Measurements from ENCODE around the gene ADGRL3.
"Not testable (repeated sequence)": the region's sequence is repeated elsewhere in the genome, so short reads cannot be mapped to it uniquely, and the experiment has no call there.

The ADGRL3 gene

GRCh38 chr4:61468024-61468720, 268.0 kb downstream of the ADGRL3 start:
- Histone ChIP-seq H3K36me3 (ENCODE audit: control insufficient read depth, insufficient read depth, low read length) (no peaks in the 10 kb centered on the region), H3K4me3 (ENCODE audit: low read depth, low read length) (no peak overlapping the region), H3K9me3 (ENCODE audit: control insufficient read depth, insufficient read depth, low read length) (no peaks in the 10 kb centered on the region), H3K9ac (ENCODE audit: low read depth, low read length) (no peak overlapping the region), H3K27me3 (ENCODE audit: control insufficient read depth, insufficient read depth, low read length) (no peaks in the 10 kb centered on the region), H3K4me1 (ENCODE audit: control insufficient read depth, insufficient read depth, low read length) (no peaks in the 10 kb centered on the region)

GRCh38 chr4:61473306-61473705, 273.2 kb downstream of the ADGRL3 start:
- Histone ChIP-seq H3K27me3 (ENCODE audit: control insufficient read depth, insufficient read depth, low read length) (no peaks in the 10 kb centered on the region), H3K4me3 (ENCODE audit: low read depth, low read length) (no peak overlapping the region), H3K9ac (ENCODE audit: low read depth, low read length) (no peak overlapping the region), H3K9me3 (ENCODE audit: control insufficient read depth, insufficient read depth, low read length) (no peaks in the 10 kb centered on the region), H3K4me1 (ENCODE audit: control insufficient read depth, insufficient read depth, low read length) (peaks cover 3% of the 10 kb centered on the region), H3K36me3 (ENCODE audit: control insufficient read depth, insufficient read depth, low read length) (no peaks in the 10 kb centered on the region)

GRCh38 chr4:61478340-61478739, 278.2 kb downstream of the ADGRL3 start:
- no peaks in the 10 kb centered on the region for H3K27me3 ChIP-seq (ENCODE audit: control insufficient read depth, insufficient read depth, low read length)
- H3K9ac ChIP-seq (ENCODE audit: low read depth, low read length) = no peak overlapping the region
- peaks cover 3% of the 10 kb centered on the region for H3K4me1 ChIP-seq (ENCODE audit: control insufficient read depth, insufficient read depth, low read length)
- no peaks in the 10 kb centered on the region for H3K36me3 ChIP-seq (ENCODE audit: control insufficient read depth, insufficient read depth, low read length)
- H3K4me3 ChIP-seq (ENCODE audit: low read depth, low read length) = no peak overlapping the region
- H3K9me3 ChIP-seq (ENCODE audit: control insufficient read depth, insufficient read depth, low read length) = no peaks in the 10 kb centered on the region

- Histone ChIP-seq H3K36me3 (ENCODE audit: control insufficient read depth, insufficient read depth, low read length) (no peaks in the 10 kb centered on the region), H3K4me3 (ENCODE audit: low read depth, low read length) (no peak overlapping the region)
These were observed 284.9 kb downstream of the ADGRL3 start for GRCh38 chr4:61485056-61485455.

GRCh38 chr4:61489927-61490326, 289.8 kb downstream of the ADGRL3 start:
- no peaks in the 10 kb centered on the region for H3K27me3 ChIP-seq (ENCODE audit: control insufficient read depth, insufficient read depth, low read length)
- no peak overlapping the region for H3K9ac ChIP-seq (ENCODE audit: low read depth, low read length)
- H3K9me3 ChIP-seq (ENCODE audit: control insufficient read depth, insufficient read depth, low read length) = no peaks in the 10 kb centered on the region
- no peak overlapping the region for H3K4me3 ChIP-seq (ENCODE audit: low read depth, low read length)
- H3K36me3 ChIP-seq (ENCODE audit: control insufficient read depth, insufficient read depth, low read length) = no peaks in the 10 kb centered on the region
- H3K4me1 ChIP-seq (ENCODE audit: control insufficient read depth, insufficient read depth, low read length) = peaks cover 9% of the 10 kb centered on the region

More at GRCh38 chr4:61485056-61485455, 284.9 kb downstream of the ADGRL3 start:
- H3K9ac ChIP-seq (ENCODE audit: low read depth, low read length) = no peak overlapping the region
- no peaks in the 10 kb centered on the region for H3K9me3 ChIP-seq (ENCODE audit: control insufficient read depth, insufficient read depth, low read length)
- no peaks in the 10 kb centered on the region for H3K27me3 ChIP-seq (ENCODE audit: control insufficient read depth, insufficient read depth, low read length)
- H3K4me1 ChIP-seq (ENCODE audit: control insufficient read depth, insufficient read depth, low read length) = peaks cover 1% of the 10 kb centered on the region

- H3K36me3 ChIP-seq (ENCODE audit: control insufficient read depth, insufficient read depth, low read length) = no peaks in the 10 kb centered on the region
- H3K9ac ChIP-seq (ENCODE audit: low read depth, low read length) = no peak overlapping the region
- H3K9me3 ChIP-seq (ENCODE audit: control insufficient read depth, insufficient read depth, low read length) = no peaks in the 10 kb centered on the region
- peaks cover 9% of the 10 kb centered on the region for H3K4me1 ChIP-seq (ENCODE audit: control insufficient read depth, insufficient read depth, low read length)
- no peaks in the 10 kb centered on the region for H3K27me3 ChIP-seq (ENCODE audit: control insufficient read depth, insufficient read depth, low read length)
- H3K4me3 ChIP-seq (ENCODE audit: low read depth, low read length) = no peak overlapping the region
These were observed 292.9 kb downstream of the ADGRL3 start for GRCh38 chr4:61493041-61493440.

GRCh38 chr4:61493470-61493869, 293.3 kb downstream of the ADGRL3 start:
- H3K27me3 ChIP-seq (ENCODE audit: control insufficient read depth, insufficient read depth, low read length) = no peaks in the 10 kb centered on the region
- no peaks in the 10 kb centered on the region for H3K36me3 ChIP-seq (ENCODE audit: control insufficient read depth, insufficient read depth, low read length)
- no peak overlapping the region for H3K9ac ChIP-seq (ENCODE audit: low read depth, low read length)
- H3K4me1 ChIP-seq (ENCODE audit: control insufficient read depth, insufficient read depth, low read length) = peaks cover 9% of the 10 kb centered on the region
- no peaks in the 10 kb centered on the region for H3K9me3 ChIP-seq (ENCODE audit: control insufficient read depth, insufficient read depth, low read length)
- H3K4me3 ChIP-seq (ENCODE audit: low read depth, low read length) = no peak overlapping the region

GRCh38 chr4:61500883-61501282, 300.8 kb downstream of the ADGRL3 start:
- H3K9ac ChIP-seq (ENCODE audit: low read depth, low read length) = no peak overlapping the region
- H3K4me1 ChIP-seq (ENCODE audit: control insufficient read depth, insufficient read depth, low read length) = no peaks in the 10 kb centered on the region
- no peaks in the 10 kb centered on the region for H3K9me3 ChIP-seq (ENCODE audit: control insufficient read depth, insufficient read depth, low read length)
- no peak overlapping the region for H3K4me3 ChIP-seq (ENCODE audit: low read depth, low read length)
- H3K27me3 ChIP-seq (ENCODE audit: control insufficient read depth, insufficient read depth, low read length) = no peaks in the 10 kb centered on the region
- no peaks in the 10 kb centered on the region for H3K36me3 ChIP-seq (ENCODE audit: control insufficient read depth, insufficient read depth, low read length)

GRCh38 chr4:61501812-61502211, 301.7 kb downstream of the ADGRL3 start:
- Histone ChIP-seq H3K27me3 (ENCODE audit: control insufficient read depth, insufficient read depth, low read length) (no peaks in the 10 kb centered on the region), H3K9me3 (ENCODE audit: control insufficient read depth, insufficient read depth, low read length) (no peaks in the 10 kb centered on the region), H3K4me3 (ENCODE audit: low read depth, low read length) (no peak overlapping the region), H3K9ac (ENCODE audit: low read depth, low read length) (no peak overlapping the region), H3K36me3 (ENCODE audit: control insufficient read depth, insufficient read depth, low read length) (no peaks in the 10 kb centered on the region), H3K4me1 (ENCODE audit: control insufficient read depth, insufficient read depth, low read length) (no peaks in the 10 kb centered on the region)

GRCh38 chr4:61505773-61506685, 305.9 kb downstream of the ADGRL3 start:
- Histone ChIP-seq H3K4me3 (ENCODE audit: low read depth, low read length) (no peak overlapping the region), H3K9me3 (ENCODE audit: control insufficient read depth, insufficient read depth, low read length) (no peaks in the 10 kb centered on the region), H3K36me3 (ENCODE audit: control insufficient read depth, insufficient read depth, low read length) (no peaks in the 10 kb centered on the region), H3K9ac (ENCODE audit: low read depth, low read length) (no peak overlapping the region), H3K4me1 (ENCODE audit: control insufficient read depth, insufficient read depth, low read length) (no peaks in the 10 kb centered on the region), H3K27me3 (ENCODE audit: control insufficient read depth, insufficient read depth, low read length) (no peaks in the 10 kb centered on the region)

- H3K9me3 ChIP-seq (ENCODE audit: control insufficient read depth, insufficient read depth, low read length) = no peaks in the 10 kb centered on the region
- no peaks in the 10 kb centered on the region for H3K36me3 ChIP-seq (ENCODE audit: control insufficient read depth, insufficient read depth, low read length)
- no peak overlapping the region for H3K9ac ChIP-seq (ENCODE audit: low read depth, low read length)
- no peak overlapping the region for H3K4me3 ChIP-seq (ENCODE audit: low read depth, low read length)
- no peaks in the 10 kb centered on the region for H3K27me3 ChIP-seq (ENCODE audit: control insufficient read depth, insufficient read depth, low read length)
- H3K4me1 ChIP-seq (ENCODE audit: control insufficient read depth, insufficient read depth, low read length) = no peaks in the 10 kb centered on the region
These were observed 307.0 kb downstream of the ADGRL3 start for GRCh38 chr4:61507091-61507490.

- H3K4me1 ChIP-seq (ENCODE audit: control insufficient read depth, insufficient read depth, low read length); H3K9ac ChIP-seq (ENCODE audit: low read depth, low read length); H3K36me3 ChIP-seq (ENCODE audit: control insufficient read depth, insufficient read depth, low read length); H3K9me3 ChIP-seq (ENCODE audit: control insufficient read depth, insufficient read depth, low read length); H3K27me3 ChIP-seq (ENCODE audit: control insufficient read depth, insufficient read depth, low read length); H3K4me3 ChIP-seq (ENCODE audit: low read depth, low read length): not testable (repeated sequence)
These were observed 309.7 kb downstream of the ADGRL3 start for GRCh38 chr4:61509721-61510241.
